ENCODE measurements around the gene CHRM4.

Gene CHRM4

DNA sequence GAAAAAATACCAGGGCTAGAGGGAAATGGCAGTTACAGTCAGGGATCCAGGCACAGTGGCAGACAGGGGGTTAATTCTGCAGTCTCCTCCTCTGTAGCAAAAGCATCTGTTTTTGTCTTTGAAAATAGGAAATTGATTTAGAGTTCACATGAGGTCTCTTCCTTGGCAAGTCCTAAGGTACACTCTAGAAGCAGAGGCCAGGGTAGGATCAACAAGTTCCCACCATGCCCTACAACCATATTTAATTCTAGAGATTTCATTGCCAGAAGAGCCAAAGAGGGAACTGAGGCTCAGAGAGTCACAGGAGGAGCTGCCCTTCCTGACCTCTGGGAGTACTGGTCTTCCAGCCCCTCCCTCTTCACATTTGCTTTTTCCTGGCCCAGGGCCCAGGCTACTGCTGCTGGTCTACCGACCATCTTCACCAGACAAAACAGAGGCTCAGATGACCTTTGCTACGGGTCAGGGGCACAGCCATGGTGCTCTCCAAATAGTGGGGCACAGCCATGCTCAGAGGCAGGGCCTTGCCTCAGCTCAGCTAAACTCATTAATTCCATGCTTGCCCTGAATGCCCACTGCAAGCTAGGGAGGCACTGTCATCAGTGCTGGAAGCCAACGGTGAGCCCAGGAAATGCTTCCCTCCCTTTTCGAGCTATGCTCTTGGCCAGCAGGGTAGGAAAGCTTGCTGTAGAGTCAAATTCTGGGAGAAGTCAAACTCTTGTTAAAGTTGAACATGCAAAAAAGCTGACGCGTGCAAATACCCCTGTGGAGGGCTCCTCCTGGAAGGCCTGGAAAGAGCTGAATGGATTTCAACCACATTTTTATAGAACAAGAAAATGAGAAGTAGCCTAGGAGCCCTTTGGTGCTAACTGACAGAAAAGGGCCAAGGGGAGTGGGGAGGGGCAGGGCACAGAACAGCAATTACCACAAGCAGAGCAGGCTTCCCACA is 11.7 kb upstream of the CHRM4 start:
- no peak for DNase-seq (ENCODE audit: low read depth in 2 of 2)

DNA sequence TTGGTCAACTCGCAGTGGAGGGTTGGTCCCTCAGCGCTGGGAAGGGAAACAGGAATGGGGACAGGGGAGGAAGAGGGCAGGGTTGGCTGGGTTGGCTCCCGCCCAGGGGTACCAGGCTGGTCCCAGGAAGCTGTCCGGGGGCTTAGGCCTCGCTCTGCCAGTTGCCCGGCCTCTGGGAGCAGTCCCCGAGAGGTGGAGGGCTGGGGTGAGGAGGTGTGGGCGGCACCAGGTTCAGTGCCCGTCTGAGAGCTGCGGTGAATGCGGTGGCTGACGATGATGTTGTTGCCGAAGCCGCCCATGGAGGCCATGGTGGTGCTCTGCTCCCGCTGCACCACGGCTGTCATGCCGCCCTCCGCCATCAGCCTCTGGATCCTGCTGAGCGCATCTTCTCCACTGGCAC is 6.0 kb upstream of the CHRM4 start:
- no peak for DNase-seq (ENCODE audit: low read depth in 2 of 2)

DNA sequence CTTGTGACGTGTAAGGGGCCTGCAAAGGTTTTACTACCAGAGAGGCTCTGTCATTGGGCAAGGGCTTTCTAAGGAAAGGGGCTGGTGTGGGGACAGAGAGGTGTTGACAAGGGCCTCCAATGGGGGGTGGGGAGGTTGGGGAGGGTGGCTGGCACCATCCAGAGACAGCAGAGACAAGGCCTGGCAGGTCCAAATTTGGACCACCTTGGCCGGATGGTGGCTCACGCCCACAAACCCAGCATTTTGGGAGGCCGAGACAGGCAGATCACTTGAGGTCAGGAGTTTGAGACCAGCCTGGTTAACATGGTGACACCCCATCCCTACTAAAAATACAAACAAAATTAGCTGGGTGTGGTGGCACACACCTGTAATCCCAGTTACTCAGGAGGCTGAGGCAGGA is 2.2 kb upstream of the CHRM4 start:
- no peak for DNase-seq (ENCODE audit: low read depth in 2 of 2)

DNA sequence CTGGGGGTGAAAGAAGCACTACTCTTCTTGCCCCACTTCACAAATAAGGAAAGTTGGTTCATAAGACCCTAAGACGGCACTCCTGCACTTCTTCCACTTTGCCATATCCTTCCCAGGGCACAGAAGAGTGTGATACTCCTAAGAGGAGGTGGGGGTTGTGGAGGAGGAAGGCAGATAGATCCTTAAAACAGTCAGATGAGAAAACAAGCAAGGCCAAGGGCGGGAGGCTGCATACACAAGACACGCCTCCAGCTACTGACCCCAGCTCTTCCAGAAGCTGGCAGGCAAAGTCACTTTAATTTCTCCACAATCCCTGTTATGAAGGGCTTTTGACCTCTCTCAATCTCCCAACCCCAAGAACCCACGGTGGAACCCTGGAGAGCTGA is 1.6 kb upstream of the CHRM4 start:
- no peak for DNase-seq (ENCODE audit: low read depth in 2 of 2)

DNA sequence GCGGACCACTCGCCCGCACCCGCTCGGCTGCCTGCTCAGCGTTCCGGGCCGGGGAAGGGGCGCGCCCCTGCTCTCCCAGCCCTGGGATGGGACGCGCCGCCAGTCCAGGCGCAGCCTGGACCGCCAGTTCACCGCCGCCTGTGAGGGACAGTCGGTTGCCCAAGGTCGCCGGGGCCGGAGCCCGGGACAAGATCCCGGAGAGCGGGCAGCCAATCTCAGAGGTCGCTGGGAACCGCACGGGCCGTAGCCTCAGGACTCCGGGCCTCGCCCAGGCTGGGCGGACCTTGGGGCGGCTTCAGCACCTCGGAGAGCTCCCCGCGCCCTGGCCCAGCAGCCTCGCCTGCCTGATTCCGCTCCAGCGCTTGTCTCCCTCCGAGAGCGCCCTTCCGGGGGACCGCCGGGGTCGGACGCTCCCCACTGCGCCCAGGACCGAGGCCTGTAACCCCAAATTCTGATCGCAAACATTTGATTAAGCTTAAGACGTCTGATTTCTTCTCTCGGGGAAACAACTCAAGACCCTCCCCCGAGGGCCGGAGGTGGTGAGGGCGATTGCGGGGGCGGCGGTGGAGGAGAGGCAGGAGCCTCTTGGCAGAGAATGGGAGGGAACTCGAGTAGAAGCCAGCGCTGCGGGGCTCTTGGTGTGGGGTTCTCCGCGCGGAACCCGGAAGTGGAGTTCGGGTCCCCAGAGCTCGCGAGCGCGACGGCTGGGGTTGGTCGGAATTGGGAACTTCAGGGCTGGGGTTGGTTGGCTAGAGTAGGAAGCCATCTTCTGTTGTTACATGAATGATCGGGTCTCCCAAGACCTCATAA is 1.1 kb upstream of the CHRM4 start:
- peak; percentile 67 to 69 for DNase-seq (ENCODE audit: low read depth in 2 of 2)

DNA sequence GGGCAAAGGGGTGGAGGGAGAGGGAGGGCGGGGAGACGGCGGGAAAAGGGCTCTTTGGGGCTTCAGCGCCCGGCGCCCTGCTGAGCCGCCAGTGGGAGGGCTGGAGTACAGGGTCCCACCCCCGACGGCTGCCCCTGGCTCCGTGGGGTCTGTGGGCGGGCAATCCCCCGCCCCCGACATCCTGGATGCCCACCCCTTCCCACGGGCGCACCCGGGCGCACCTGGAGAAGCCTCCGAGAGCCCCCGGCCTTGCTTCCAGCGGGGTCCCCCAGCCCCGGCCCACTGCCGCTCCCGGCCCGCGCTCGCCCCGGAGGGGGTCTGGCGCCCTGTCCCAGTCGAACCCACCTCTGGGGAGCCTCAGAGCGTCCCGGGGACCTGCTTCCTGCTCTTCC is 394 bp downstream of the CHRM4 start:
- DNase-seq (ENCODE audit: low read depth in 2 of 2): no peak

DNA sequence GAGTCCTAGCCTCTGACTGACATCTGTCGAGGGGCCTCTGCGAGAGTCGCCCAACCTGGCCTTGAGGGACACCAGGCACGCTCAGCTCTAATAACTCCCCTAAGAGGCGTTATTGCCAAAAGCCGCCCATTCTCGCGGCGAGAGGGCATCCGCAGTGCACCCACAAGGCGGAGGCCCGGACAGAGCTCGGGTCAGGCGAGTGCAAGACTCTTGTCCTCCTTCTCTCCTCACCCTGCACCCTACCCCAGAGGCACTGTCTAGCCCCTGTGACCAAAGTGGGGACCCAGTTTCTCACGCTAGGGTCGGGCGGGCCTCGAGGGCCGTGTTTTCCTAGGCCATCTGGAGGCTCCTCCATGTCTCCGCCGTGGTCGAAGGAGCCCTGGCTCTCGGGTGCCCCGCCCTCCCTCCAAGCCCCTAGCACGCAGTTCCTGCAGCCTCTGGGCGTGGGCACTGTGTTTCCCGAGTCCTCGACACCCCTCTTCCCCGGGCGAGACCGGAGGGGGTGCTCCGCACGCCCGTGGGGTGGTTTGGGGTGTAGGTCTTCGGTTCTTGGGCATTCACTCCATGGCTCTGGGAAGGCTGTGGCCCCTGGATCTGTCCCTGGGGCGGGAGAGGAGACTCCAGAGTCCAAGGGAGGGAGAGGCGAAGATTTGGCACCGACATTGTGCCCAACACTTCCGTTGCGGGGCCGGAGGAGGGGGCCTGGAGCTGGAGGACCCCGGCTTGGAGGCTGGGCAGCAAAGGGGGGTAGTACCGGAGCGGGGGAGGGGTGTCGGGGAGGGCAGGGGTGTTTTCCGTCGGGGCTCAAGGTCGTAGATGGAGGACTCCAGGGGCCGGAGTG is 1.0 kb downstream of the CHRM4 start:
- no peak for DNase-seq (ENCODE audit: low read depth in 2 of 2)

DNA sequence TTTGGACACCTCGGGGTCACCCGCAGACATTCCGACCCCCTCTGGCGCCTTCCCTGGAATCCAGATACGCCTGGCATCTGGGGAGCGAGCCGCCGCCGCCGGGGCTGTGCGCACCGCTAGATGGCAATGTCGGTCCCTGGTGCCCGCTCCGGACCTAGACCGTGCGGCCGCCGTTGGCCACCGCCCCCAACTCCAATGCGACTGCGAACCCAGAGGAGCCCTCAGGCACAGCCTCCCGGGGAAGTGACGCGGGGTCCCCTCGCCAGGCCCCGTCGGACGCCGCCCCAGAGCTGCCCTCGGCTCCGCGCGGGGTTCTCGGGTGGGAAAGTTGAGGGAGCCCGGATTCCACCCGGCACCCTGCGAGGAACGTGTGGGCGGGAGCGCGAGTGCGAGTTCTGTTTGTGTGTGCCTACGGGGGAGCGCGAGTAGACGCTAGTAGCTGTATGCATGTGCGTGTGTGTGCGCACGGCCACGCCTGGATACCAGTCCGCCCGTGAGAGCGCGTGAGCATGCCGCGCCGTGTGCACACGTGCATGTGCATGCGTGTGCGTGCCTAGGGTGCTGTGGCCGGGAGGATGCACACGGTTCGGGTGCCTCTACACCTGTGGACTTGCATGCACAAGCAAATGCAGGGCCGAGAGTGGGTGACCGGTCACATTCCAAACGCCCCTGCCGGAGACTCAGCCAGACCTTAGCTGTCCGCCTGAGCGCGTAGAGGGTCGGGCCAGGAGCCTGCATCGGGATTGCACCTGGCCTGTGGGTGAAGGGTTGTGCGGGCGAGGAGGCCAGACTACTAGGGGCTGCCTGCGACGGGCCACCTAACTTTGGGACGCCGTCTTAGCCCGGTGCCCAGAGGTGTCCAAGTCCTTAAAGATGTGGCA is 1.9 kb downstream of the CHRM4 start:
- DNase-seq (ENCODE audit: low read depth in 2 of 2): peak; percentile 56 to 62

DNA sequence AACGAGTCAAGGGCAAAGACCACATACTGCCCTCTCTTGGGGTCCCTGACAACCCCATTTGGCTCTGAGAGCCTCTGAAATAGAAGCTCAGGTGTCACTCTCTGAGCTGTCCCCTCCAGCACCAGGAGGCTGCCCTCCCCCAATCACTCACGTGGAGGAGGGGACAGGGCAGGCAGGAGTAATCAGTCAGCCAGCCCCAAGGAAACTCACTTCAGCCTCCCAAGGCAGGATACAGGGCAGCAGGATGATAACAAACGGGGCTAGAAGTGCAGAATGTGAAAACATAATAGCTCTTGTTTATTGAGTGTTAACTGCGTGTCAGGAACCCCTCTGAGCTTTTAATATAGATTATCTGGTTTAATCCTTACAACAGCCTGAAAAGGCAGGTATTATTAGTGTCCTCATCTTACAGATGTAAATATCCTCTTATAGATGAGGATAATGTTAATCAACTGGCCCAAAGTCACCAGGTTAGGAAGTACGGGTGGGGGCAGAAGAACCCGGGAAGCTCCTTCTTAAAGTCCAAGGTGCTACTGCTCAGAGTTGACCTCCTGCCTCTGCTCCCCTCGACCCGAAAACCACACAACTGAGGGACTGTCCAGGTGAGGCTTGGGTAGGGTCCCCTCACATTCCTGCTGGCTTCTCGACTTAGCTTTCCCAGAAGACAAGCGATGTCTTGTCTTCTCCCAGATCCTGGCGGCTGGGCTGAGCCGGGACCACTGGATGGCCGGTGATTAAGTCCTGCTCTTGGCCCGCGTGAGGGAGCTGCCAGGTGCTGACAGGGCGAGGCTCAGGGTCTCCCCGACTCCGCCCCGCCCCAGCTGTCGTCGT is 2.7 kb downstream of the CHRM4 start:
- no peak for DNase-seq (ENCODE audit: low read depth in 2 of 2)

DNA sequence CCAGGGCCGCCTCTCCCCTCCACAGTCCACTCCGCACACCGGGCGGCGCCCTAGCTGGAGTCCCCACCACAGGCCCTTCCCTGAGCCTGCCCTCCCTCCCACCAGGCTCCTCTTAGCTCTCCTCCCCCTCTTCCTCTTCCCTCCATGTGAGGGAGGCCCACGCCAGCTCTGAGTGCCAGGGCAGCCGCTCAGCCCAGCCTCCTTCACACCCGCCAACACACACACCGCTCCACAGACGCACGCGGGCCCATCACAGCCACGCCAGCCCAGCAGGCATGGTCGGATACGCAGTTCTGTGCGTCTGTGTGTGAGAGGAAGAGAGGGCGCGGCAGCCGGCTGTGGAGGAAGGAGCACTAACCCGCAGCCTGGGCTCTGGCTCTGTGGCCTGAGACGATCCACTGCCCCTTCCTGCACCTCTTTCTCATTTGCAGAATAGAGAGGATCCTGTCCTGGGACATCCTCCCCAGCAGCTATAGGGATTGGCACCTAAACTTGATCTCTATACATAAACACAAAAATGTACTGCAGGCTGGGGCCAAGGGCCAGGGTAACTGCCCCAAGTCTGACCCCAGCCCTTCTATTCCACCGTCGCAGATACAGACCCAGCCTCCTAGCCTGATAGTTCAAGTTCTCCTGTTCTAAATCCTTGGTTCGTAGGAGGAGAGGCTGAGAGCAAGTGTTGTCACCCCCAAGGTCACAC is 3.5 kb downstream of the CHRM4 start:
- DNase-seq (ENCODE audit: low read depth in 2 of 2): no peak

DNA sequence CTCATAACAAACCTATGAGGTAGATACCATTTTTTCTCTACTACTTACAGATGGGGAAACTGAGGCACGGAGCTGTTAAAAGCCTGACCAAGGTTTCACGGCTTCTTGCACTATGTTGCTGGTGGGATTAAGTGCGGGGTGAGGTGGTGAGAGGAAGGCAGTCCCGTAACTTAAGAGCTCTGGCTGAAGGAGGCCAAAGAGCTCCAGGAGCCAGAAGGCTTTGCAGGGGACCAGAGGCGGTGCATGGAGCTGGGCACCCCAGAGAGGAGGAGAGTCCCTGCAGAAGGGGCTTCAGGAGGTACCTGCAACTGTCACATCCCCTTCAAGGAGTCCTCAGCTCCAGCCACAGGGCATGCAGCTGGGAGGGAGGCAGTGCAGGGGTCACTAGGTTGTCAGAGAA is 4.1 kb downstream of the CHRM4 start:
- DNase-seq (ENCODE audit: low read depth in 2 of 2): no peak

DNA sequence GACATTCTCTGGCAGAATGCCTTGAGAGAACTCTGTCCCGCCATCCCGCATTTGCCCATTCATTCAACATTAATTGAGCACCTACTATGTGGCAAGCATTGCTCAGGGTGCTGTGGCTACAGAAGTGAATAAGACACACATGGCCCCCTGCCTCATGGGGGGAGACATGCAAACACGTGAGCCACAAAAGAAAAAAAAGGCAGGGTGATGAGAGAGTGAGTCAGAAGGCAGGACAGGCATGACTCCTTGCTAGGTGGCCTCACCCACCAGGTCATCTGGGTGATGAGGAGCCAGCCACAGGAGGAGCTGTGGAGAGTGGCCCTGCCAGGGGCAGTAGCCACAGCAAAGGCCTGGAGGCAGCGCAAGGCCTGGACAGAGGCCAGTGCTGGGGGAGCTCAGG is 4.9 kb downstream of the CHRM4 start:
- DNase-seq (ENCODE audit: low read depth in 2 of 2): no peak

DNA sequence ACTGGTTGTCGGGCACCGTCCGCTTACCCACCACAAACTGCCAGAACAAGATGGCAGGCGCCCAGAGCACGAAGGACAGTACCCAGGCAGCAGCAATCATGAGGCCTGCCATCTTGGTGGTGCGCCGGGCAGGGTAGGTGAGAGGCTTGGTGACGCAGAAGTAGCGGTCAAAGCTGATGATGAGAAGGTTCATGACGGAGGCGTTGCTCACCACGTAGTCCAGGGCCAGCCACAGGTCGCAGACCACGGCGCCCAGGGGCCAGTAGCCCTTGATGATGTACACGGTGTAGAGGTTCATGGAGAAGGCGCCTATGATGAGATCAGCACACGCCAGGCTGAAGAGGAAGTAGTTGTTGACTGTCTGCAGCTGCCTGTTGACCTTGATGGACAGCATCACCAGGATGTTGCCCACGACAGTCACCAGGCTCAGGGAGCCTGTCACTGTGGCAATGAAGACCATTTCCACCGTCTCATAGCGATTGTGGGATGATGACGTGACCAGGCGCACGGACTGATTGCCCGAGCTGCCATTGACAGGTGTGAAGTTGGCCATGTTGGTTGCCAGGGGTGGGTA is 5.5 kb downstream of the CHRM4 start:
- DNase-seq (ENCODE audit: low read depth in 2 of 2): no peak

DNA sequence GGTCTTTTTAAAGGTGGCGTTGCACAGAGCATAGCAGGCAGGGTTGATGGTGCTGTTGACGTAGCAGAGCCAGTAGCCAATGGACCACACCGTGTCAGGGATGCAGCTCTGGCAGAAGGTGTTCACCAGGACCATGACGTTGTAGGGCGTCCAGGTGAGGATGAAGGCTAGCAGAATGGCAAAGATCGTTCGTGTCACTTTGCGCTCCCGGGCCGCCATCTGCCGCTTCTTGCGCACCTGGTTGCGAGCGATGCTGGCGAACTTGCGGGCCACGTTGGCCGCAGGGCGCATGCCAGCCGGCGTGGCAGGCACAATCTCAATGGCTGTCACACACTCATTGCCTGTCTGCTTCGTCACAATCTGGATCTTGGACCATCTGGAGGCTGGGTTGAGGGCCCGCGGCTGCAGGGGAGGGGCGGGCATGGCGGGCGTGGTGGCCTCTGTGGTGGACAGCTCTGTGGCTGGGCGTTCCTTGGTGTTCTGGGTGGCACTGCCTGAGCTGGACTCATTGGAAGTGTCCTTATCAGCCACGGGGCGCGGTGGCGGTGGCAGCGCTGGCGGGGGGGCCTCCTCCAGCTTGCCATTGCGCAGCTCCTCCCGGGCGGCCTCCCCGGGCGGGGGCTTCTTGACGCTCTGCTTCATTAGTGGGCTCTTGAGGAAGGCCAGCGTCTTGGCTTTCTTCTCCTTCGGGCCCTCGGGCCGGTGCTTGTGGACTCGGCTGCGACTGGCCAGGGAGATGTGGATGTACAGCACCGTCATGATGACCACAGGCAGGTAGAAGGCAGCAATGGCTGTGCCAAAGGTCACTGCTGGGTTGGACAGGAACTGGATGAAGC is 6.2 kb downstream of the CHRM4 start:
- no peak for DNase-seq (ENCODE audit: low read depth in 2 of 2)

DNA sequence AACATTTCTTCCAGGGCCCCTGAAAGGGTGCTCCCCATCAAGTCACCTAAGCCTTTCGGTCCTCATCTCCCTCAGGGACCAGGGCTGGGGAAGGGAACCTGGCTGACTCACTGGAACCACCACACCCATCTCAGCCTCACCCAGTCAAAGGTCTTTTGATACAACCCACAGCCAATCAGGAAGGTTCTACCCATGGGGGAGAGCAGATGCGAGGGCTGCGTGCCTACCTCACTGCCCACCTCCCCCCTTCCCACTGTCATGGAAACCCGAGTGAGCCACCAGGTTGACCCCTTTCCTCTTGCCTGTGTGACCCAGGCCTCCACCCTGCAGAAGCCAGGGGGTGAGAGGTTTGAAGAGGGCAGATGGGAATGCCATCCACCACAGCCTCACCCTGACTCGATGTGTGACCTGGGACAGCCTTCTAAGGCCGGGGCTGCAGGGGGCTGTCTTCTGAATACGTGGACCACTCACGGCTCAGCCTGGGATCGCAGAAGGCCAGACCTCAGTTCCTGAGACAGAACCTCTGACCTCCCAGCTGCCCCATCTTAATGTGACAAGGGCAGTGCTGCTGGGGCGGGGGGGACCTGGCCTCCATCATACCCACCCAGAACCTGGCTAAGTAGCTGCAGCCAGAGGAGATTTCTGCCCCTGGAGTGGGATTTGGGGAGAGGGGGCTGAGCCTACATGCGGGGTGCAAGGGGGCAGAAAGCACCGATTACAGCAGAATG is 7.4 kb downstream of the CHRM4 start:
- no peak for DNase-seq (ENCODE audit: low read depth in 2 of 2)

DNA sequence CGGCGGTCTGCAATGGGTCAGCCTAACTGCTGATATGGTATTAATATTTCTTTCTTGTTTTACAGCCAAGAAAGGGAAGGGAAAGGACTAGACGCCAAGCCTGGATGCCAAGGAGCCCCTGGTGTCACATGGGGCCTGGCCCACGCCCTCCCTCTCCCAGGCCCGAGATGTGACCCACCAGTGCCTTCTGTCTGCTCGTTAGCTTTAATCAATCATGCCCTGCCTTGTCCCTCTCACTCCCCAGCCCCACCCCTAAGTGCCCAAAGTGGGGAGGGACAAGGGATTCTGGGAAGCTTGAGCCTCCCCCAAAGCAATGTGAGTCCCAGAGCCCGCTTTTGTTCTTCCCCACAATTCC is 8.2 kb downstream of the CHRM4 start:
- no peak for DNase-seq (ENCODE audit: low read depth in 2 of 2)

DNA sequence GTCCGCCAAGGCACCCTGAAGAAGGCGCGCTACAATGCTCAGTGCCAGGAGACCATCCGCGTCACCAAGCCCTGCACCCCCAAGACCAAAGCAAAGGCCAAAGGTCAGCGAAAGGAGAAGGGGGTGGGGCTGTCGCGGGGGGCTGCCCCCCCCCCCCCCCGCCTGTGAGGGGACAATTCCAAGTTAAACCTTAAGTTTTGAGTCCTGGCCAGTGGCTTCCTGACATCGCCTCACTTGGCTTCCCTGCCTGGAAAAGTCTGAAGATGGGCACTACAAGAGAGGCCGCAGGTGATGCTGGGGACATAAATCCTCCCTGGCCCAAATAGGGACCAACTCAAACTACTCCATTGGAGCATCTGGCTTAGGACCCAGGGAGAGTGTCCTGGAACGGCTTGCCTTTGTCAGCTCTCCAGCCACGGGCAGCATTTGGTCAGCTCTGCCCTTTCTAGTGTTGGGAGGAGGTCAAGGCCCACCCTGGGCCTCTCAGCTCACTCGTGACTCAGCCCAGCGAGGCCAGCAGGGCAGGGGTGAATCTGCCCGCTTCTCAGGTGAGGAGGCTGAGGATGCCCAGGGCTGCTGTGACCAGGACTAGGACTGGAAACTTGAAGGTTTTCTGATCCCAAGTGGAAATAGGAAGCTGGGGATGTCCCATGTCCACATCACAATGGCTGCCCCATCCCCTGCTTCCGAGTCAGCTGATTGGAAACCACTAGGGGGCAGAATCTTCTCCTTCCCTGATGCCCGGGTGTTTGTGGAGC is 8.8 kb downstream of the CHRM4 start:
- no peak for DNase-seq (ENCODE audit: low read depth in 2 of 2)
